Neutrophil (primary cell): ENCODE measurements around the gene AIF1L.
"Not testable (repeated sequence)": the region's sequence is repeated elsewhere in the genome, so short reads cannot be mapped to it uniquely, and the experiment has no call there.

ENCODE experiments used
- H3K27ac ChIP-seq: fragments of 200-600 bp; sonication (generic); 2 replicates; pipeline ENCODE4 v1.5.1; 2016; ENCODE audit warnings: mild to moderate bottlenecking, moderate library complexity
- H3K27me3 ChIP-seq: fragments of 200-600 bp; sonication (generic); 2 replicates; pipeline ENCODE4 v1.6.0; 2016; ENCODE audit warnings: mild to moderate bottlenecking
- H3K36me3 ChIP-seq: fragments of 200-600 bp; sonication (generic); 2 replicates; pipeline ENCODE4 v1.5.1; 2017
- H3K4me1 ChIP-seq, 2 experiments: fragments of 200-600 bp in 1 of 2; sonication (generic) in 1 of 2; 1 replicate in 1 of 2; 2 replicates in 1 of 2; pipeline versions ENCODE4 v1.5.1 to v1.6.1; 2013 to 2016; ENCODE audit warnings: low read depth in 1 of 2, low read length in 1 of 2, mild to moderate bottlenecking in 1 of 2, moderate library complexity in 1 of 2; ENCODE audit not compliant: control insufficient read depth in 1 of 2, insufficient read depth in 1 of 2
- H3K4me3 ChIP-seq, 2 experiments: fragments of 200-600 bp in 1 of 2; sonication (generic) in 1 of 2; 1 replicate in 1 of 2; 2 replicates in 1 of 2; pipeline ENCODE4 v1.5.1; 2013 to 2016; ENCODE audit warnings: low read depth in 1 of 2, low read length in 1 of 2, mild to moderate bottlenecking in 1 of 2, moderate library complexity in 1 of 2
- H3K9me3 ChIP-seq: fragments of 200-600 bp; sonication (generic); 2 replicates; pipeline ENCODE4 v1.5.1; 2016
- CTCF ChIP-seq: fragments of 200-600 bp; sonication (generic); IDR thresholded peaks from 2 replicates; pipeline ENCODE4 v1.5.1; 2016; ENCODE audit warnings: antibody characterized with exemption

The AIF1L gene

GRCh38 chr9:131146186-131146585 lies 49.9 kb downstream of the AIF1L start:
- no peak overlapping the region for H3K4me3 ChIP-seq
- H3K27ac ChIP-seq: no peak overlapping the region
- no peaks in the 10 kb centered on the region for H3K27me3 ChIP-seq
- H3K4me1 ChIP-seq: no peaks in the 10 kb centered on the region
- peaks cover 5% of the 10 kb centered on the region for H3K9me3 ChIP-seq
- H3K36me3 ChIP-seq: peaks cover 94% of the 10 kb centered on the region
- no peak for TF ChIP-seq CTCF

- H3K36me3 ChIP-seq: peaks cover 95% of the 10 kb centered on the region
- no peaks in the 10 kb centered on the region for H3K27me3 ChIP-seq
These were observed 51.9 kb downstream of the AIF1L start for GRCh38 chr9:131148276-131148675.

GRCh38 chr9:131148966-131149687 lies 52.8 kb downstream of the AIF1L start:
- H3K4me3 ChIP-seq: no peak overlapping the region
- no peak overlapping the region for H3K27ac ChIP-seq
- H3K36me3 ChIP-seq: peaks cover 99% of the 10 kb centered on the region
- TF ChIP-seq CTCF: no peak
- no peaks in the 10 kb centered on the region for H3K4me1 ChIP-seq
- peaks cover 5% of the 10 kb centered on the region for H3K9me3 ChIP-seq
- H3K27me3 ChIP-seq: no peaks in the 10 kb centered on the region

More at GRCh38 chr9:131148276-131148675, 51.9 kb downstream of the AIF1L start:
- H3K4me3 ChIP-seq: no peak overlapping the region
- no peak overlapping the region for H3K27ac ChIP-seq
- H3K9me3 ChIP-seq: peaks cover 5% of the 10 kb centered on the region
- TF ChIP-seq CTCF: no peak
- H3K4me1 ChIP-seq: no peaks in the 10 kb centered on the region

- no peaks in the 10 kb centered on the region for H3K4me1 ChIP-seq
- H3K27me3 ChIP-seq: no peaks in the 10 kb centered on the region
- H3K27ac ChIP-seq: no peak overlapping the region
- peaks cover 5% of the 10 kb centered on the region for H3K9me3 ChIP-seq
- TF ChIP-seq CTCF: no peak
- peaks cover 99% of the 10 kb centered on the region for H3K36me3 ChIP-seq
- H3K4me3 ChIP-seq: no peak overlapping the region
These were observed 53.3 kb downstream of the AIF1L start for GRCh38 chr9:131149688-131150053.

GRCh38 chr9:131153595-131153994 lies 57.3 kb downstream of the AIF1L start:
- TF ChIP-seq CTCF: no peak
- H3K27me3 ChIP-seq: no peaks in the 10 kb centered on the region
- peaks cover 85% of the 10 kb centered on the region for H3K36me3 ChIP-seq
- no peak overlapping the region for H3K27ac ChIP-seq
- no peak overlapping the region for H3K4me3 ChIP-seq
- H3K4me1 ChIP-seq: no peaks in the 10 kb centered on the region
- H3K9me3 ChIP-seq: no peaks in the 10 kb centered on the region

GRCh38 chr9:131158673-131159072 lies 62.3 kb downstream of the AIF1L start:
- H3K9me3 ChIP-seq, H3K27ac ChIP-seq, H3K4me1 ChIP-seq, H3K4me3 ChIP-seq, H3K27me3 ChIP-seq: not testable (repeated sequence)
- peaks cover 84% of the 10 kb centered on the region for H3K36me3 ChIP-seq
